Right kidney (tissue), 1 donor: ENCODE data around the gene RAP1GDS1.

ENCODE experiments used
- DNase-seq: peaks from one replicate; pipeline ENCODE4 v3.0.0-alpha.2; 2016

RAP1GDS1 gene

GRCh38 chr4:98482847-98483806 lies 221.9 kb downstream of the RAP1GDS1 start:
- no peak for DNase-seq

GRCh38 chr4:98484031-98484430 lies 222.8 kb downstream of the RAP1GDS1 start:
- no peak for DNase-seq

- no peak for DNase-seq
Observed at GRCh38 chr4:98485816-98486345, 224.7 kb downstream of the RAP1GDS1 start.

GRCh38 chr4:98490251-98490650 lies 229.1 kb downstream of the RAP1GDS1 start:
- no peak for DNase-seq

- DNase-seq = no peak
Observed at GRCh38 chr4:98491899-98492559, 230.8 kb downstream of the RAP1GDS1 start.

- DNase-seq = no peak
Observed at GRCh38 chr4:98493296-98493695, 232.1 kb downstream of the RAP1GDS1 start.
